WTC11 (cell line): ENCODE data around the gene PLCL2. TPM values are rescaled to one million over a fixed set of nuclear protein-coding genes. Genes with fewer than 3 reads are reported as not detected.

ENCODE experiments used
- ATAC-seq: fragments of 200-7000 bp; cut with Tn5 transposase; 2 replicates; pipeline ENCODE4 v1.10.0; 2021; ENCODE audit warnings: mild to moderate bottlenecking, moderate library complexity
- CTCF ChIA-PET: fragments of 300-600 bp; sonication (Branson Sonifier 250); formaldehyde crosslinking; loops from one replicate; lab custom pipeline; 2021; ENCODE audit warnings: antibody characterized with exemption; lab: Charles Lee
- POLR2A ChIA-PET: fragments of 350-600 bp; sonication (Branson Sonifier 250); formaldehyde crosslinking; loops from one replicate; lab custom pipeline; 2021; ENCODE audit warnings: antibody characterized with exemption; lab: Charles Lee
- DNase-seq: peaks from one replicate; pipeline ENCODE4 v3.0.0; 2021; ENCODE audit warnings: low spot score
- H3K27ac Mint-ChIP-seq: 2 replicates; pipeline ENCODE4 v1.8.0; 2021; ENCODE audit warnings: mixed read lengths
- H3K27me3 Mint-ChIP-seq: 2 replicates; pipeline ENCODE4 v1.8.0; 2021; ENCODE audit warnings: low read depth, mild to moderate bottlenecking, moderate library complexity, mixed read lengths
- H3K36me3 Mint-ChIP-seq: 2 replicates; pipeline ENCODE4 v1.8.0; 2021; ENCODE audit warnings: mixed read lengths
- H3K4me1 Mint-ChIP-seq: 2 replicates; pipeline ENCODE4 v1.8.0; 2022; ENCODE audit warnings: mixed read lengths
- H3K4me3 Mint-ChIP-seq: 2 replicates; pipeline ENCODE4 v1.8.0; 2021; ENCODE audit warnings: mild to moderate bottlenecking, moderate library complexity, mixed read lengths
- H3K9me3 Mint-ChIP-seq: 2 replicates; pipeline ENCODE4 v1.8.0; 2021; ENCODE audit warnings: mixed read lengths
- ATF2 ChIP-seq: sonication (generic); formaldehyde crosslinking; IDR thresholded peaks from 2 replicates; pipeline ENCODE4 v1.8.1; 2022; ENCODE audit warnings: low read depth, missing genetic modification reagents, borderline replicate concordance
- CTCF ChIP-seq: fragments of 200-600 bp; IDR thresholded peaks from 2 replicates; pipeline ENCODE4 v1.8.0; 2022; ENCODE audit warnings: antibody characterized with exemption
- E2F4 ChIP-seq: sonication (generic); formaldehyde crosslinking; IDR thresholded peaks from 2 replicates; pipeline ENCODE4 v1.8.1; 2022; ENCODE audit warnings: low read depth, mild to moderate bottlenecking, moderate library complexity, missing genetic modification reagents, borderline replicate concordance
- GRHL2 ChIP-seq: fragments of 250-450 bp; sonication (Bioruptor Pico); IDR thresholded peaks from 2 replicates; pipeline ENCODE4 v1.8.0; 2022; ENCODE audit warnings: mild to moderate bottlenecking, moderate library complexity; ENCODE audit not compliant: insufficient replicate concordance, severe bottlenecking
- GTF2I ChIP-seq: fragments of 250-450 bp; sonication (Bioruptor Pico); conservative IDR thresholded peaks from 2 replicates; pipeline ENCODE4 v1.4.0; 2021; ENCODE audit warnings: mild to moderate bottlenecking
- HMGA2 ChIP-seq: fragments of 250-450 bp; sonication (Bioruptor Pico); IDR thresholded peaks from 2 replicates; pipeline ENCODE4 v1.4.0; 2021; ENCODE audit warnings: mild to moderate bottlenecking, moderate library complexity
- JAZF1 ChIP-seq: fragments of 250-450 bp; sonication (Bioruptor Pico); IDR thresholded peaks from 2 replicates; pipeline ENCODE4 v1.9.0; 2021; ENCODE audit warnings: moderate library complexity, mild to moderate bottlenecking, inconsistent platforms
- MAX ChIP-seq: sonication (generic); formaldehyde crosslinking; IDR thresholded peaks from 2 replicates; pipeline ENCODE4 v1.8.0; 2022; ENCODE audit warnings: mild to moderate bottlenecking, missing genetic modification reagents
- NR1H2 ChIP-seq: sonication (generic); formaldehyde crosslinking; IDR thresholded peaks from 2 replicates; pipeline ENCODE4 v1.9.0; 2021; ENCODE audit warnings: mild to moderate bottlenecking, moderate library complexity, missing genetic modification reagents
- NR3C1 ChIP-seq: sonication (generic); formaldehyde crosslinking; conservative IDR thresholded peaks from 2 replicates; pipeline ENCODE4 v1.8.1; 2023; ENCODE audit warnings: low read depth, mild to moderate bottlenecking, missing genetic modification reagents
- SMAD3 ChIP-seq: sonication (generic); formaldehyde crosslinking; IDR thresholded peaks from 2 replicates; pipeline ENCODE4 v1.8.0; 2022; ENCODE audit warnings: missing genetic modification reagents, mild to moderate bottlenecking, borderline replicate concordance
- SOX15 ChIP-seq: fragments of 250-450 bp; sonication (Bioruptor Pico); IDR thresholded peaks from 2 replicates; pipeline ENCODE4 v1.9.0; 2021; ENCODE audit warnings: mild to moderate bottlenecking
- STAT6 ChIP-seq: sonication (generic); formaldehyde crosslinking; conservative IDR thresholded peaks from 2 replicates; pipeline ENCODE4 v1.8.1; 2023; ENCODE audit warnings: mild to moderate bottlenecking, low read depth, missing genetic modification reagents, moderate library complexity
- TCF7 ChIP-seq: sonication (generic); formaldehyde crosslinking; IDR thresholded peaks from 2 replicates; pipeline ENCODE4 v1.8.0; 2022; ENCODE audit warnings: mild to moderate bottlenecking, low read depth, missing genetic modification reagents, moderate library complexity
- ZMAT4 ChIP-seq: fragments of 250-450 bp; sonication (Bioruptor Pico); IDR thresholded peaks from 2 replicates; pipeline ENCODE4 v1.9.0; 2021; ENCODE audit warnings: mild to moderate bottlenecking
- ZNF232 ChIP-seq: sonication (generic); formaldehyde crosslinking; IDR thresholded peaks from 2 replicates; pipeline ENCODE4 v1.8.0; 2022; ENCODE audit warnings: mild to moderate bottlenecking, missing genetic modification reagents
- ZNF263 ChIP-seq: sonication (generic); formaldehyde crosslinking; IDR thresholded peaks from 2 replicates; pipeline ENCODE4 v1.8.1; 2022; ENCODE audit warnings: low read depth, mild to moderate bottlenecking, moderate library complexity, missing genetic modification reagents
- ZNF416 ChIP-seq: fragments of 250-450 bp; sonication (Bioruptor Pico); IDR thresholded peaks from 2 replicates; pipeline ENCODE4 v1.9.0; 2021; ENCODE audit warnings: mild to moderate bottlenecking, inconsistent platforms
- ZNF423 ChIP-seq: fragments of 250-450 bp; sonication (Bioruptor Pico); IDR thresholded peaks from 2 replicates; pipeline ENCODE4 v2.1.2; 2022; ENCODE audit warnings: mild to moderate bottlenecking, moderate library complexity
- ZNF512 ChIP-seq: sonication (generic); formaldehyde crosslinking; IDR thresholded peaks from 2 replicates; pipeline ENCODE4 v1.8.1; 2022; ENCODE audit warnings: missing genetic modification reagents, borderline replicate concordance
- total RNA-seq: library from RNA; stranded (reverse); gene quantifications from 3 replicates; pipeline ENCODE4 v1.2.3, GENCODE V29; 2021

PLCL2 gene
- total RNA-seq, 1 experiment from 2014 or later = 11.8 TPM

GRCh38 chr3:16910207-16910606, 25.5 kb downstream of the PLCL2 start:
- Mint-ChIP-seq H3K36me3 (no peaks in the 10 kb centered on the region), H3K4me3 (no peak overlapping the region), H3K9me3 (no peaks in the 10 kb centered on the region), H3K27me3 (no peaks in the 10 kb centered on the region), H3K27ac (peak overlapping the region; percentile 6; the same call in 1 of the 2 replicates), H3K4me1 (peaks cover 20% of the 10 kb centered on the region)
- no peak for TF ChIP-seq ZNF263
- TF ChIP-seq JAZF1 (CRISPR knock-in tag) = no peak
- no peak for TF ChIP-seq E2F4 (CRISPR knock-in tag)
- TF ChIP-seq TCF7 (CRISPR knock-in tag) = no peak
- no peak for TF ChIP-seq GTF2I
- TF ChIP-seq ATF2 = no peak
- TF ChIP-seq NR1H2 = no peak
- no peak for TF ChIP-seq ZMAT4 (CRISPR knock-in tag)
- TF ChIP-seq ZNF416 (CRISPR knock-in tag) = no peak
- TF ChIP-seq SOX15 (CRISPR knock-in tag) = no peak
- no peak for TF ChIP-seq ZNF423 (CRISPR knock-in tag)
- no peak for TF ChIP-seq ZNF232 (CRISPR knock-in tag)
- TF ChIP-seq CTCF = no peak
- TF ChIP-seq GRHL2 = no peak
- TF ChIP-seq MAX = no peak
- TF ChIP-seq NR3C1 = no peak
- TF ChIP-seq SMAD3 = no peak
- TF ChIP-seq HMGA2 = no peak
- TF ChIP-seq ZNF512 (CRISPR knock-in tag) = no peak
- TF ChIP-seq STAT6 (CRISPR knock-in tag) = no peak
- CTCF ChIA-PET = interaction anchor here (2.2 kb wide), 1 partner anchor 26 kb away, joined by 6 read pairs; the partner anchor contains the start of gene PLCL2
- no peak for DNase-seq
- POLR2A ChIA-PET = no interaction called here
- no peak for ATAC-seq
